Suppressor macrophage treated with lipopolysaccharide for 4 hours (primary cell): ENCODE measurements around the gene ZMYND8.
"Not testable (repeated sequence)": the region's sequence is repeated elsewhere in the genome, so short reads cannot be mapped to it uniquely, and the experiment has no call there.

Experiments
- DNase-seq: peaks from one replicate; pipeline ENCODE4 v3.0.0-alpha.2; 2020

ZMYND8 gene

DNA sequence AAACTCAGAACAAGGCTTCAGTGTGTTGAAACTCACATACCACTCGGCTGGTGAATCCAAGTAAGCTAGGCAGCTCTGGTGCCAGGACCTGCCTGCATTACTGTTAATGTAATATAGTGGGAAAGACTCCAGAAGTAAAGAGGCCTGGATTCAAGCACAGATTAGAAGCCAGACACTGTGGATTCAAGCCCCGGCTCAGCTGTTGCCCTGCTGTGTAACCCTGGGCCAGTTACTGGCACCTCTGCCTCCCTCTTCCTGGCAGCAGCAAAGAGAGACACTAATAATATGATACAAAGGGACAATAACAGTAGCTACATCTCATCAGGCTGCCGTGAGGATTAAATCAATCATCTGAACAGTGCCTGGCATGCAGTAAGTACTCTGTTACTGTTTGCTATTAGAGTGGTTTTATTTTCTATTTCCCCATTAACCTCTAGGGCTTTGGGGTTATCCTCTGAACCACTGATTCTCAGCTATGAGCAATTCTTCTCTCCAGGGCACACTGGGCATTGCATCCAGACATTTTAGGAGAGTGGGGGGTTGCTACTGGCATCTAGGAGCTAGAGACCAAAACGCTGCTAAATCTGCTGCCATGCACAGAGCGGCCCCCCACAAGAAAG lies 92.9 kb downstream of the ZMYND8 start:
- DNase-seq: no peak

- DNase-seq: no peak
These were observed 93.4 kb downstream of the ZMYND8 start for GRCh38 chr20:47263080-47263464.

GRCh38 chr20:47262365-47263013 lies 94.0 kb downstream of the ZMYND8 start:
- no peak for DNase-seq

GRCh38 chr20:47262008-47262364 lies 94.5 kb downstream of the ZMYND8 start:
- no peak for DNase-seq

GRCh38 chr20:47261161-47261774 lies 95.2 kb downstream of the ZMYND8 start:
- DNase-seq: not testable (repeated sequence)

GRCh38 chr20:47260540-47261126 lies 95.9 kb downstream of the ZMYND8 start:
- DNase-seq: not testable (repeated sequence)

DNA sequence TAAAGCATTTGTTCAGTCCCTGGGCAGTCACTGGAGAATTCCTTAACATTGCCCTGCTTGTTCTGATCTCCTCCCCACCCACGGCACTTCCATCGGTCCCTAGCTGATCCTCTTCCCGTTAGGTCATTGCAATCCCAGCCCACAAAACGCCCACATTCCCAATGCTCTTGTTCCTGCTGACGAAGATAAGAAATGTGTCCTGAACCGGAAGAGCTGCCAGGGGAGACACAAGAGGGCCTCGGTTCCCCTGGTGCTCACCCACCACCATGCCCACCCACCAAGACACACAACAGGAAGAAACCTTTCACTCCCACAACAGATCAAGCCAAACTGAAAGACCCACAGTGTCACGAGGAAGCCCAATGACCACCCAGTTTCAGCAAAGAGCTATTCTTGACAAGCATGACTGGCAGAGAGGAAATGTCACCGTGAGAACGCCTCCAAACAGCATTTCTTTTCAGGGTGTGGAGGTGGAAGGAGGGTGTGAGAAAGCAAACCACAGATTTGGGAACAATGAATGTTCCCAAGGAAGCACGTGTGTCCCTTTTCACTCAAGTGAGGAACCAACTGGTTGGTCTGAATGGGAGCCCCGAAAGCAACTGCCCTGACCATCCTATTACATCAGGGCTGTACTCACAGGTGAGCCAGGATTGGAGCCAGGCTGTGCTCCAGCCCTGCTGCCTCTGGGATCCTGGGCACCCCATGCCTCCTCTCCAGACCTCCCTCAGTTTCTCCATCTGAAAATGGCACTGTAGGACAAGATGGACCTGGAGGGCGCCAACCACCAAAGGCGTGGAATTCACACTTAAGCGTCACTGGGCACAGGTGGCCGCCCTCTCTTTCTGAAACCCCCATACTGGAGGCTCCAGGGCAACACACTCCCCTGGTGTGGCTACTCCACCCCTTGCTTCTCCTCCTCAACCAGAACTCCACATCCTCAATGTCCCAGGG lies 97.5 kb downstream of the ZMYND8 start:
- DNase-seq: peak; percentile 89

GRCh38 chr20:47257771-47258170 lies 98.7 kb downstream of the ZMYND8 start:
- DNase-seq: no peak

GRCh38 chr20:47257256-47257655 lies 99.2 kb downstream of the ZMYND8 start:
- DNase-seq: no peak

DNA sequence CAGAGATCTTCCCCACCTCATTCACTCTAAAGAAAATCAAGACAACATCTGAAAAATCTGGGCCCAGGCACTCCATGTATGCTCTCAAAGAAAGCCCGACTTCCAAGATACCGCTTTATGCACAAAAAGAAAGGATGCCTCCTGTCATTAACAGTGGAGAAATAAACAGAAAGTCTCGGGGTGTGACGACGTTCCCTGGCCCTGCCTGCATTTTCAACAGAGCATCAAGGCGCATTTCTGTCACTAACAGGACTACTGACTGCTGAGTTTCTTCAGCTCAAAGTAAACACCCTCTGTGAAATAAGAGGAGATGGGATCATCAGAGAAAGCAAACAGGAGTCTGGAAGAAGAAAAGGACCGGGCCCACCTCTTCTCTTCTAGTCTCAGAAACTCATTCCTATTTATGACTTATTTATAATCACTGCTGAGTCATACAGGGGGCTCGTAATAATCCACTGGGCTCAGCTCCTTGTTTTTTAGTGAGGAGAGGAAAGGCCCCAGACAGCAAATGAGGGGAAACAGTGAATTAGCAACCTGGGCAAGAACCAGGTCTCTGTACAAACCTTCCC lies 99.7 kb downstream of the ZMYND8 start:
- DNase-seq: no peak

DNA sequence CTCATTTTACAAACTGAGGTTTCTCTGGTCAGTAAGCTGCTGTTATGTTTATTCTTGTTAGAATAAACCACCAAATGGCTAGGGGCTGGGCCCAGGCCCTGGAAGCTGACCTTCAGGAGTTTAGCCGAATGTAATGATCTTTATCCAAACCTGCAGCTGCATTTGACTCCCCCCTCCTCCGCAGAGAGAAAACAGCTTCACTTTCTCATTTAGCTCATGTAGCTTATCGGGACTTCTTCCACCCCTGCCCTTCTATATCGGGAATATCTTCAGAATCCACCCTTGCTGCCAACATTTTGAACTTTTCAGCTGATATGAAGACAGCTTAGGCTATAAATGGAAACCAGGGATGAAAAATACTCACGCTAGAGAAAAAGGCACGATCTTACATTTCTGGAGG lies 102.6 kb downstream of the ZMYND8 start:
- DNase-seq: no peak

DNA sequence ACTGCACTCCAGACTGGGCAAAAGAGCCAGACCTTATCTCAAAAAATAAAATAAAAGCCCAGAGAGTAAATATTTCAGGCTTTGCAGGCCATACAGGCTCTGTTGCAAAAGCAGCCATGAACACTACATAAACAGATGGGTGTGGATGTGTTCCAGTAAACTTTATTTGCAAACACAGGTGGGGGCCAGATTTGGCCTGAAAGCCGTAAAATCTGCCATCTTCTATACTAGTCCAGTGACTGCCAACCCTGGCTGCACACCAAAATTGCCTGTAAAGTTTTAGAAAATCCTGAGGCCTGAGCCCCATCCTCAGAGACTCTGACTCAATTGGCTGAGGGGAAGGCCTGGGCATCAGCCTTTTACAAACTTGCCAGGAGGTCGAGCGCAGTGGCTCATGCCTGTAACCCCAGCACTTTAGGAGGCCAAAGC lies 103.6 kb downstream of the ZMYND8 start:
- DNase-seq: no peak

GRCh38 chr20:47251154-47252020 lies 105.1 kb downstream of the ZMYND8 start:
- DNase-seq: no peak

- no peak for DNase-seq
These were observed 106.1 kb downstream of the ZMYND8 start for GRCh38 chr20:47250360-47250759.

- DNase-seq: no peak
These were observed 106.6 kb downstream of the ZMYND8 start for GRCh38 chr20:47249913-47250312.

DNA sequence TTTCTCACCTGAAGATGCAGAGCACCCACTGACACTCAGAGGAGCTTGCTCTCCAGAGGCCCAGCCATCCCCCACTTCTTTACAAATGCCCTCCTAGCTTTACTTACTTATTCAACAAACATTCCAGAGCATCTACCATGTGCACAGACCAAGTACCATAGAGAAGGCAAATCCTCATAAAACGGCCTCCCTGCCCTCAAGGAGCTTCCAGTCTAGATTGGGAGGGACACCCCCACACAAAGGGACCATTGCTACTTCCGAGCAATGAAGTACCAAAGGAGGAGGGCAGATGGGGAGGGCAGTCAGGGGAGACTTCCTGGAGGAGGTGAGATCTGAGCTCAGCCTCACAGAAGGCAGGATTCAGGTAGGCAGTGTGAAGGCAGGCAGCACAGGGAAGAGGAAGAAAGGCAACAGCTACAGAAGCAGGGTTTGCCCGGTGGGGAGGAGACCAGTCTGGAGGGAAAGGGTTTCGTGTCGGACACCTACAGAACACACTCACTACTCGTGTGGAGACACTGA lies 108.0 kb downstream of the ZMYND8 start:
- no peak for DNase-seq

DNA sequence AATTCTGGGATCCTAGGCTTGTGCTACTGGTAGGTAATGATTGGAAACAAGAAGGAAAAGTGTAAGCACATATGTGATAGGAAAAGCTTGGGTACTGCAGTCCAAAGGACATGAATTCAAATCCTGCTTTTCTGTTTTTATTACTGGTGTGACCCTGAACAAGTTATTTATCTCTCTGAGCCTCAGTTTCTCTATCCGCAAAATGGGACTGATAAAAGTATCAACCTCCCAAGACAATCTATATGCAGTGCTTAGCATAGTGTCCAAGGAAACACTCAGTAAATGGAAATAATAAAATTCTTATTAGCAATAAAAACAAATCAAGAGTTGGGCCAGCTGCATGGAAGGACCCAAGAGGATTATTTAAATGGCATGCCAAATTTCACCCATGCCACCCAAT lies 108.5 kb downstream of the ZMYND8 start:
- DNase-seq: no peak

DNA sequence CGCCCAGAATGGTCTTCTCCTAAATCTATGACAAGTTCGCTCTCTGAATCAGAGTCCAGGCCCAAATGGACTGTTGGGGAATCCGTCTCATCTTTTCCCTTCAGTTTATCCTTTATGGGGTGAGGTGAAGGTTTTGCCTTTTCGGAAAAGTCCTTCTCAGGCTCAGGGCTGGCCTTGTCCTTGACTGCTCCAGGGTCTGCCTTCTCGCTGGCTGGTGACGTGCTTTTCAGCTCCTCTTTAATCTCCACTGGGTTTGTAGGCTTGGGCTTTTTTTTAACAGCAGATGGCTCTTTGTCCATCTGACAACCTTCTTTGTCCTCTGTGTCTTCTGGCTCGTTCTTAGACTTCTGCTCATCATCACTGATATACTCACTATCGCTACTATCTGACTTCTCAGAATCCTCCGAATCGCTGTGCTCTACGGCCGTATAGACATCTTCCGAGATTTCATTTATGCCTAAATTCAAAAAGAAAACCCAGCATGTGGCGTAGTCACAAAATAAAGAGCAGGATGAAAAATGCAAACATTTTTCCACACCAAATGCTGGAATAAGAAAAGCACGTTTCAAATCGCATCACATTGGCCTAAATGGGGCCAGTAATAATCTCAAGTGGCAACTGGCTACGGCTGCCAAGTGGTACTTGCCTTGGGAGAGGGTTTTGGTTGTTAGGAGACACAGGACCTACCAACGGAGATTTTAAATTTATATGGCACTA lies 110.3 kb downstream of the ZMYND8 start:
- no peak for DNase-seq

DNA sequence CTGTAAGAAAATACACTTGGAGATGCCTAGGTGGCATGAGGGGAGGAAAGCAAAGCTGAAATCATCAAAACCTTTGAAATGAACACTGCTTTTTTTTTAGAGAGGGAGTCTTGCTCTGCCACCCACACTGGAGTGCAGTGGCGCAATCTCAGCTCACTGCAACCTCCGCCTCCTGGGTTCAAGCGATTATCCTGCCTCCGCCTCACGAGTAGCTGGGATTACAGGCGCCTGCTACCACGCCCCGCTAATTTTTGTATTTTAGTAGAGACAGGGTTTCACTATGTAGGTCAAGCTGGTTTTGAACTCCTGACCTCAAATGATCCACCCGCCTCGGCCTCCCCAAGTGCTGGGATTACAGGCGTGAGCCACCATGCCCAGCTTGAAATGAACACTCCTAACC lies 111.3 kb downstream of the ZMYND8 start:
- not testable (repeated sequence) for DNase-seq

DNA sequence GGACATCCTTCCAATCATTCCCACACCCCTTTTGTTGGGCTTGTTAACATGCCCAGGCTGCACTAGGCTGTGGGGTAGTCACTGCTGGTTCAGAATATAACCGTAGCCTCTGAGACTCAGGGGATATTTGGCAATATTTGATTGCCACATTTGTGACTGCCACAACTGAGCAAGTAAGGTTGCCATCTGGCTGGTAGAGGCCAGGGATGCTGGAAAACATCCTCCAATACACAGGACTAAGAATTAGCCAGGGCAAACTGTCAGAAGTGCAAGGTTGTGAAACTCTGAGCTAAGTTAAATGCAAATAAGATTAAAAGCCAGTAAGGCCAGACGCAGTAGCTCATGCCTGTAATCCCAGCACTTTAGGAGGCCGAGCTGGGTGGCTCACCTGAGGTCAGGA lies 112.0 kb downstream of the ZMYND8 start:
- peak; percentile 14 for DNase-seq
